WTC11 (cell line): Measurements from ENCODE around the gene PCSK9. TPM values are rescaled to one million over a fixed set of nuclear protein-coding genes. Genes with fewer than 3 reads are reported as not detected.

Experiments used
- ATAC-seq: fragments of 200-7000 bp; cut with Tn5 transposase; 2 replicates; pipeline ENCODE4 v1.10.0; 2021; ENCODE audit warnings: mild to moderate bottlenecking, moderate library complexity
- CTCF ChIA-PET: fragments of 300-600 bp; sonication (Branson Sonifier 250); formaldehyde crosslinking; loops from one replicate; lab custom pipeline; 2021; ENCODE audit warnings: antibody characterized with exemption; lab: Charles Lee
- POLR2A ChIA-PET: fragments of 350-600 bp; sonication (Branson Sonifier 250); formaldehyde crosslinking; loops from one replicate; lab custom pipeline; 2021; ENCODE audit warnings: antibody characterized with exemption; lab: Charles Lee
- DNase-seq: peaks from one replicate; pipeline ENCODE4 v3.0.0; 2021; ENCODE audit warnings: low spot score
- H3K27ac Mint-ChIP-seq: 2 replicates; pipeline ENCODE4 v1.8.0; 2021; ENCODE audit warnings: mixed read lengths
- H3K27me3 Mint-ChIP-seq: 2 replicates; pipeline ENCODE4 v1.8.0; 2021; ENCODE audit warnings: low read depth, mild to moderate bottlenecking, moderate library complexity, mixed read lengths
- H3K36me3 Mint-ChIP-seq: 2 replicates; pipeline ENCODE4 v1.8.0; 2021; ENCODE audit warnings: mixed read lengths
- H3K4me1 Mint-ChIP-seq: 2 replicates; pipeline ENCODE4 v1.8.0; 2022; ENCODE audit warnings: mixed read lengths
- H3K4me3 Mint-ChIP-seq: 2 replicates; pipeline ENCODE4 v1.8.0; 2021; ENCODE audit warnings: mild to moderate bottlenecking, moderate library complexity, mixed read lengths
- H3K9me3 Mint-ChIP-seq: 2 replicates; pipeline ENCODE4 v1.8.0; 2021; ENCODE audit warnings: mixed read lengths
- ATF1 ChIP-seq: sonication (generic); formaldehyde crosslinking; IDR thresholded peaks from 2 replicates; pipeline ENCODE4 v1.8.1; 2023; ENCODE audit warnings: mild to moderate bottlenecking, moderate library complexity, missing genetic modification reagents
- CREM ChIP-seq: sonication (generic); formaldehyde crosslinking; IDR thresholded peaks from 2 replicates; pipeline ENCODE4 v1.8.1; 2022; ENCODE audit warnings: mild to moderate bottlenecking, missing genetic modification reagents, moderate library complexity
- ESRRA ChIP-seq: sonication (generic); formaldehyde crosslinking; IDR thresholded peaks from 2 replicates; pipeline ENCODE4 v1.8.1; 2022; ENCODE audit warnings: mild to moderate bottlenecking, missing genetic modification reagents, borderline replicate concordance
- GTF2I ChIP-seq: fragments of 250-450 bp; sonication (Bioruptor Pico); conservative IDR thresholded peaks from 2 replicates; pipeline ENCODE4 v1.4.0; 2021; ENCODE audit warnings: mild to moderate bottlenecking
- KAT7 ChIP-seq: sonication (generic); formaldehyde crosslinking; IDR thresholded peaks from 2 replicates; pipeline ENCODE4 v1.8.1; 2023; ENCODE audit warnings: missing genetic modification reagents, mild to moderate bottlenecking, borderline replicate concordance
- MXD4 ChIP-seq: fragments of 250-450 bp; sonication (Bioruptor Pico); IDR thresholded peaks from 2 replicates; pipeline ENCODE4 v1.8.0; 2021; ENCODE audit warnings: mild to moderate bottlenecking, moderate library complexity, borderline replicate concordance
- NR1H2 ChIP-seq: sonication (generic); formaldehyde crosslinking; IDR thresholded peaks from 2 replicates; pipeline ENCODE4 v1.9.0; 2021; ENCODE audit warnings: mild to moderate bottlenecking, moderate library complexity, missing genetic modification reagents
- NR3C1 ChIP-seq: sonication (generic); formaldehyde crosslinking; conservative IDR thresholded peaks from 2 replicates; pipeline ENCODE4 v1.8.1; 2023; ENCODE audit warnings: low read depth, mild to moderate bottlenecking, missing genetic modification reagents
- OVOL2 ChIP-seq: fragments of 250-450 bp; sonication (Bioruptor Pico); IDR thresholded peaks from 2 replicates; pipeline ENCODE4 v1.9.0; 2021; ENCODE audit warnings: mild to moderate bottlenecking, borderline replicate concordance
- RELA ChIP-seq: sonication (generic); formaldehyde crosslinking; IDR thresholded peaks from 2 replicates; pipeline ENCODE4 v1.8.1; 2022; ENCODE audit warnings: missing genetic modification reagents, mild to moderate bottlenecking, borderline replicate concordance
- SMAD3 ChIP-seq: sonication (generic); formaldehyde crosslinking; IDR thresholded peaks from 2 replicates; pipeline ENCODE4 v1.8.0; 2022; ENCODE audit warnings: missing genetic modification reagents, mild to moderate bottlenecking, borderline replicate concordance
- ZBTB21 ChIP-seq: sonication (generic); formaldehyde crosslinking; IDR thresholded peaks from 2 replicates; pipeline ENCODE4 v1.8.1; 2023; ENCODE audit warnings: mild to moderate bottlenecking, missing genetic modification reagents, borderline replicate concordance
- ZNF121 ChIP-seq: sonication (generic); formaldehyde crosslinking; IDR thresholded peaks from 2 replicates; pipeline ENCODE4 v1.8.0; 2023; ENCODE audit warnings: missing genetic modification reagents
- total RNA-seq: library from RNA; stranded (reverse); gene quantifications from 3 replicates; pipeline ENCODE4 v1.2.3, GENCODE V29; 2021
- TF ChIP-seq, protein P1 (sequence below): fragments of 250-450 bp; sonication (Bioruptor Pico); conservative IDR thresholded peaks from 2 replicates; pipeline ENCODE4 v1.9.0; 2021; ENCODE audit warnings: mild to moderate bottlenecking
- TF ChIP-seq, protein P2 (sequence below): fragments of 250-450 bp; sonication (Bioruptor Pico); IDR thresholded peaks from 2 replicates; pipeline ENCODE4 v1.9.0; 2021; ENCODE audit warnings: mild to moderate bottlenecking
- TF ChIP-seq, protein P3 (sequence below): sonication (generic); formaldehyde crosslinking; IDR thresholded peaks from 2 replicates; pipeline ENCODE4 v1.8.1; 2022; ENCODE audit warnings: low read depth, mild to moderate bottlenecking, moderate library complexity, missing genetic modification reagents, borderline replicate concordance
- TF ChIP-seq, protein P4 (sequence below): sonication (generic); formaldehyde crosslinking; conservative IDR thresholded peaks from 2 replicates; pipeline ENCODE4 v1.8.1; 2023; ENCODE audit warnings: mild to moderate bottlenecking, low read depth, missing genetic modification reagents, moderate library complexity
- TF ChIP-seq, protein P5 (sequence below): sonication (generic); formaldehyde crosslinking; IDR thresholded peaks from 2 replicates; pipeline ENCODE4 v1.8.0; 2022; ENCODE audit warnings: missing genetic modification reagents
- TF ChIP-seq, protein P6 (sequence below): fragments of 250-450 bp; sonication (Bioruptor Pico); IDR thresholded peaks from 2 replicates; pipeline ENCODE4 v1.9.0; 2021; ENCODE audit warnings: mild to moderate bottlenecking, borderline replicate concordance

PCSK9 gene
- total RNA-seq, 1 experiment from 2014 or later: 73.2 TPM

DNA sequence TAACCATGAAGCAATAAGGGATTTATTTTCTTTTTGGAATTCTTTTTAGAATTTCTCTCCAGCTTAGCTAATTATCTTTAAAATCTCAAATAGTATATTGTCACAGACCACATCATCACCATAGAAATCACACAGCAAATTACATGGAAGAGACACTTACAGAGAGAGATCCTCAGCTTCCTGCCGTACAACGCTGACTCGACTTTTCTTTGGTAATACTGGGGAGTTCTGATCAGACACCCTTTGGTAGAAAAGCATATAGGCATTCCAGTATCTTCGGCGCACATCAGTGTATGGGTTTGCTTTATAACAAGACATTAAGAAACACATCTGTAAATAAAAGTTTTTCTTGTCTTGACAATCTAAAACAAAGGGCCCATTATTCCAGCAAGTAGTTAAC, 55.7 kb downstream of the PCSK9 start (continued):
- TF ChIP-seq ESRRA (CRISPR knock-in tag): no peak
- TF ChIP-seq, protein P1, sequence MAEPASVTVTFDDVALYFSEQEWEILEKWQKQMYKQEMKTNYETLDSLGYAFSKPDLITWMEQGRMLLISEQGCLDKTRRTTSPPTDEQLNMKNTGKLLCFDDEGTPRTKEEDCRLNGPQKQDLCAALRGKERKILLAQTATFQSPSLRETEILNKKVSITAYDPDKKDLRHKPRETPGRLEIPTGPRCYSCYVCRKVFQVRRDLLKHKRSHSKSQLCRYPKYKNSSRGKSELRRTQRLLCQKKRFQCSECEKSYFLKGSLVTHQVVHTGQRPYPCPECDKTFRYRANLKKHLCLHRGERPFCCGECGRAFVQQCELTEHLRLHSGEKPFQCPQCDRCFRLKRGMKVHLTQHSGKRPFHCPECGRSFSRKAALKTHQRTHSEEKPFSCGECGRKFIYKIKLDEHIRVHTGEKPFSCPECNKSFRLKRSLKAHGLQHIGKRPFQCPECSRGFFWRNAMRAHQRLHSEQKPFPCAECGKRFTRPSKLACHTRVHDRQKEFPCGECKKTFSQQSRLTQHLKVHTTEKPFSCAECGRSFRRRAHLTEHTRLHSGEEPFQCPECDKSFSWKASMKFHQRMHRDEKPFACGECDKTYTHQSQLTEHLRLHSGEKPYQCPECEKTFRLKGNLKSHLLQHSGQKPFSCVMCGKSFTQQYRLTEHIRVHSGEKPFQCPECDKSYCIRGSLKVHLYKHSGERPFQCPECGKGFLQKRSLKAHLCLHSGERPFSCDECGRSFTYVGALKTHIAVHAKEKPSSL (CRISPR knock-in tag): no peak
- TF ChIP-seq, protein P2, sequence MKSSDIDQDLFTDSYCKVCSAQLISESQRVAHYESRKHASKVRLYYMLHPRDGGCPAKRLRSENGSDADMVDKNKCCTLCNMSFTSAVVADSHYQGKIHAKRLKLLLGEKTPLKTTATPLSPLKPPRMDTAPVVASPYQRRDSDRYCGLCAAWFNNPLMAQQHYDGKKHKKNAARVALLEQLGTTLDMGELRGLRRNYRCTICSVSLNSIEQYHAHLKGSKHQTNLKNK (CRISPR knock-in tag): no peak

DNA sequence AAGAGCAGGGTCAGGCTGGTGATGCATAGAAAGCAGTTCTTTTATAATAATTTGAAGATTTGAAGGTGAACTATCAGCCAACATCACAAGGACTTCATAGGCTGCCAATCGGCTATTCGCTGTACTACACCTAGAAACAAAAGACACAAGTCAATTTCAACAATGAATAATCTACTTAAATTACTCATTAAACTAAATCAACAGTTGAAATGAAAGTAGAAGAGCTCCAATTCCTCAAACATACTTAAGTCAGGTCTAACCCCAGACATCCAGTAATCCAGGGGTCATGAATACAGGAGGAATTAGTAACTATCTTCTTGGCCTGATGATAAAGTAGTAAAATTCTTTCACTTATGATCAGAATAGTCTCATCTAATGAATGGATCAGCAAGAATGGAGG, 64.5 kb downstream of the PCSK9 start:
- Mint-ChIP-seq H3K27me3 (no peaks in the 10 kb centered on the region), H3K36me3 (peaks cover 71% of the 10 kb centered on the region), H3K27ac (no peak overlapping the region), H3K4me3 (no peak overlapping the region), H3K4me1 (peaks cover under 1% of the 10 kb centered on the region; the same call in 1 of the 2 replicates), H3K9me3 (no peaks in the 10 kb centered on the region)
- ATAC-seq (no peak), DNase-seq (no peak)
- TF ChIP-seq MXD4 (CRISPR knock-in tag) (no peak), NR3C1 (CRISPR knock-in tag) (no peak), SMAD3 (CRISPR knock-in tag) (no peak), GTF2I (CRISPR knock-in tag) (no peak), OVOL2 (CRISPR knock-in tag) (no peak), RELA (CRISPR knock-in tag) (no peak)
- TF ChIP-seq, protein P3, sequence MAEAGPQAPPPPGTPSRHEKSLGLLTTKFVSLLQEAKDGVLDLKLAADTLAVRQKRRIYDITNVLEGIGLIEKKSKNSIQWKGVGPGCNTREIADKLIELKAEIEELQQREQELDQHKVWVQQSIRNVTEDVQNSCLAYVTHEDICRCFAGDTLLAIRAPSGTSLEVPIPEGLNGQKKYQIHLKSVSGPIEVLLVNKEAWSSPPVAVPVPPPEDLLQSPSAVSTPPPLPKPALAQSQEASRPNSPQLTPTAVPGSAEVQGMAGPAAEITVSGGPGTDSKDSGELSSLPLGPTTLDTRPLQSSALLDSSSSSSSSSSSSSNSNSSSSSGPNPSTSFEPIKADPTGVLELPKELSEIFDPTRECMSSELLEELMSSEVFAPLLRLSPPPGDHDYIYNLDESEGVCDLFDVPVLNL (CRISPR knock-in tag): no peak
- CTCF ChIA-PET: no interaction called here
- POLR2A ChIA-PET: no interaction called here

DNA sequence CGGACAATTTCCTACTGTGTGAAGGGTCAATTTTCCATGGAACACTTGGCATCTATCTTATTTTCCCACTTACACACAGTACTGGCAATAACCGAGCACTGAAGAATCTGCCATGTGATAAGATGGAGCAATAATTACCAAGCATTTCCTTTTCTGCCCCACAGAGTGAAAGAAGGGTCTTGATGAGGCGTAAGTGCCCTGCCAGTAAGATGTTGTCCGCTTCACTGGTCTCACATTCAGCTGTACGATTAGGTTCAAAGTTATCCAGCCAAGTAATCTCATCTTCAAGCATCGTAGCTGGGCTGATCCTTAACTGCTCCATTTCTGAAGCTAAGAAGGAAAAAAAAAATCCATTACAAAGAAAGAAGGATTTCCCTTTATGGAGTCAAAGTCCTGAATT, 67.8 kb downstream of the PCSK9 start:
- ChIA-PET POLR2A (no interaction called here), CTCF (no interaction called here)
- peaks cover 64% of the 10 kb centered on the region for H3K36me3 Mint-ChIP-seq
- no peaks in the 10 kb centered on the region for H3K4me1 Mint-ChIP-seq
- H3K9me3 Mint-ChIP-seq: peaks cover under 1% of the 10 kb centered on the region; the same call in 1 of the 2 replicates
- H3K27ac Mint-ChIP-seq: no peak overlapping the region
- ATAC-seq: no peak
- no peaks in the 10 kb centered on the region for H3K27me3 Mint-ChIP-seq
- no peak for DNase-seq
- no peak overlapping the region for H3K4me3 Mint-ChIP-seq
- TF ChIP-seq, protein P4, sequence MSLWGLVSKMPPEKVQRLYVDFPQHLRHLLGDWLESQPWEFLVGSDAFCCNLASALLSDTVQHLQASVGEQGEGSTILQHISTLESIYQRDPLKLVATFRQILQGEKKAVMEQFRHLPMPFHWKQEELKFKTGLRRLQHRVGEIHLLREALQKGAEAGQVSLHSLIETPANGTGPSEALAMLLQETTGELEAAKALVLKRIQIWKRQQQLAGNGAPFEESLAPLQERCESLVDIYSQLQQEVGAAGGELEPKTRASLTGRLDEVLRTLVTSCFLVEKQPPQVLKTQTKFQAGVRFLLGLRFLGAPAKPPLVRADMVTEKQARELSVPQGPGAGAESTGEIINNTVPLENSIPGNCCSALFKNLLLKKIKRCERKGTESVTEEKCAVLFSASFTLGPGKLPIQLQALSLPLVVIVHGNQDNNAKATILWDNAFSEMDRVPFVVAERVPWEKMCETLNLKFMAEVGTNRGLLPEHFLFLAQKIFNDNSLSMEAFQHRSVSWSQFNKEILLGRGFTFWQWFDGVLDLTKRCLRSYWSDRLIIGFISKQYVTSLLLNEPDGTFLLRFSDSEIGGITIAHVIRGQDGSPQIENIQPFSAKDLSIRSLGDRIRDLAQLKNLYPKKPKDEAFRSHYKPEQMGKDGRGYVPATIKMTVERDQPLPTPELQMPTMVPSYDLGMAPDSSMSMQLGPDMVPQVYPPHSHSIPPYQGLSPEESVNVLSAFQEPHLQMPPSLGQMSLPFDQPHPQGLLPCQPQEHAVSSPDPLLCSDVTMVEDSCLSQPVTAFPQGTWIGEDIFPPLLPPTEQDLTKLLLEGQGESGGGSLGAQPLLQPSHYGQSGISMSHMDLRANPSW (CRISPR knock-in tag): no peak
- TF ChIP-seq, protein P5, sequence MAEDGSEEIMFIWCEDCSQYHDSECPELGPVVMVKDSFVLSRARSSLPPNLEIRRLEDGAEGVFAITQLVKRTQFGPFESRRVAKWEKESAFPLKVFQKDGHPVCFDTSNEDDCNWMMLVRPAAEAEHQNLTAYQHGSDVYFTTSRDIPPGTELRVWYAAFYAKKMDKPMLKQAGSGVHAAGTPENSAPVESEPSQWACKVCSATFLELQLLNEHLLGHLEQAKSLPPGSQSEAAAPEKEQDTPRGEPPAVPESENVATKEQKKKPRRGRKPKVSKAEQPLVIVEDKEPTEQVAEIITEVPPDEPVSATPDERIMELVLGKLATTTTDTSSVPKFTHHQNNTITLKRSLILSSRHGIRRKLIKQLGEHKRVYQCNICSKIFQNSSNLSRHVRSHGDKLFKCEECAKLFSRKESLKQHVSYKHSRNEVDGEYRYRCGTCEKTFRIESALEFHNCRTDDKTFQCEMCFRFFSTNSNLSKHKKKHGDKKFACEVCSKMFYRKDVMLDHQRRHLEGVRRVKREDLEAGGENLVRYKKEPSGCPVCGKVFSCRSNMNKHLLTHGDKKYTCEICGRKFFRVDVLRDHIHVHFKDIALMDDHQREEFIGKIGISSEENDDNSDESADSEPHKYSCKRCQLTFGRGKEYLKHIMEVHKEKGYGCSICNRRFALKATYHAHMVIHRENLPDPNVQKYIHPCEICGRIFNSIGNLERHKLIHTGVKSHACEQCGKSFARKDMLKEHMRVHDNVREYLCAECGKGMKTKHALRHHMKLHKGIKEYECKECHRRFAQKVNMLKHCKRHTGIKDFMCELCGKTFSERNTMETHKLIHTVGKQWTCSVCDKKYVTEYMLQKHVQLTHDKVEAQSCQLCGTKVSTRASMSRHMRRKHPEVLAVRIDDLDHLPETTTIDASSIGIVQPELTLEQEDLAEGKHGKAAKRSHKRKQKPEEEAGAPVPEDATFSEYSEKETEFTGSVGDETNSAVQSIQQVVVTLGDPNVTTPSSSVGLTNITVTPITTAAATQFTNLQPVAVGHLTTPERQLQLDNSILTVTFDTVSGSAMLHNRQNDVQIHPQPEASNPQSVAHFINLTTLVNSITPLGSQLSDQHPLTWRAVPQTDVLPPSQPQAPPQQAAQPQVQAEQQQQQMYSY (CRISPR knock-in tag): no peak
- TF ChIP-seq ATF1 (no peak), ZBTB21 (CRISPR knock-in tag) (no peak), OVOL2 (CRISPR knock-in tag) (no peak), KAT7 (CRISPR knock-in tag) (no peak), ZNF121 (CRISPR knock-in tag) (no peak), NR1H2 (CRISPR knock-in tag) (no peak), CREM (CRISPR knock-in tag) (no peak)
- TF ChIP-seq, protein P6, sequence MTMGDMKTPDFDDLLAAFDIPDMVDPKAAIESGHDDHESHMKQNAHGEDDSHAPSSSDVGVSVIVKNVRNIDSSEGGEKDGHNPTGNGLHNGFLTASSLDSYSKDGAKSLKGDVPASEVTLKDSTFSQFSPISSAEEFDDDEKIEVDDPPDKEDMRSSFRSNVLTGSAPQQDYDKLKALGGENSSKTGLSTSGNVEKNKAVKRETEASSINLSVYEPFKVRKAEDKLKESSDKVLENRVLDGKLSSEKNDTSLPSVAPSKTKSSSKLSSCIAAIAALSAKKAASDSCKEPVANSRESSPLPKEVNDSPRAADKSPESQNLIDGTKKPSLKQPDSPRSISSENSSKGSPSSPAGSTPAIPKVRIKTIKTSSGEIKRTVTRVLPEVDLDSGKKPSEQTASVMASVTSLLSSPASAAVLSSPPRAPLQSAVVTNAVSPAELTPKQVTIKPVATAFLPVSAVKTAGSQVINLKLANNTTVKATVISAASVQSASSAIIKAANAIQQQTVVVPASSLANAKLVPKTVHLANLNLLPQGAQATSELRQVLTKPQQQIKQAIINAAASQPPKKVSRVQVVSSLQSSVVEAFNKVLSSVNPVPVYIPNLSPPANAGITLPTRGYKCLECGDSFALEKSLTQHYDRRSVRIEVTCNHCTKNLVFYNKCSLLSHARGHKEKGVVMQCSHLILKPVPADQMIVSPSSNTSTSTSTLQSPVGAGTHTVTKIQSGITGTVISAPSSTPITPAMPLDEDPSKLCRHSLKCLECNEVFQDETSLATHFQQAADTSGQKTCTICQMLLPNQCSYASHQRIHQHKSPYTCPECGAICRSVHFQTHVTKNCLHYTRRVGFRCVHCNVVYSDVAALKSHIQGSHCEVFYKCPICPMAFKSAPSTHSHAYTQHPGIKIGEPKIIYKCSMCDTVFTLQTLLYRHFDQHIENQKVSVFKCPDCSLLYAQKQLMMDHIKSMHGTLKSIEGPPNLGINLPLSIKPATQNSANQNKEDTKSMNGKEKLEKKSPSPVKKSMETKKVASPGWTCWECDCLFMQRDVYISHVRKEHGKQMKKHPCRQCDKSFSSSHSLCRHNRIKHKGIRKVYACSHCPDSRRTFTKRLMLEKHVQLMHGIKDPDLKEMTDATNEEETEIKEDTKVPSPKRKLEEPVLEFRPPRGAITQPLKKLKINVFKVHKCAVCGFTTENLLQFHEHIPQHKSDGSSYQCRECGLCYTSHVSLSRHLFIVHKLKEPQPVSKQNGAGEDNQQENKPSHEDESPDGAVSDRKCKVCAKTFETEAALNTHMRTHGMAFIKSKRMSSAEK (CRISPR knock-in tag): no peak
